Erythroblast (primary cell): Measurements from ENCODE around the gene ZNF581.

Experiments
- GATA1 ChIP-seq: IDR thresholded peaks from 2 replicates; pipeline ENCODE4 v1.6.1; 2011; ENCODE audit warnings: low read depth, mild to moderate bottlenecking, control low read depth, low read length, moderate library complexity
- POLR2A ChIP-seq: IDR thresholded peaks from 2 replicates; pipeline ENCODE4 v1.6.1; 2011; ENCODE audit warnings: mild to moderate bottlenecking, low read length

DNA sequence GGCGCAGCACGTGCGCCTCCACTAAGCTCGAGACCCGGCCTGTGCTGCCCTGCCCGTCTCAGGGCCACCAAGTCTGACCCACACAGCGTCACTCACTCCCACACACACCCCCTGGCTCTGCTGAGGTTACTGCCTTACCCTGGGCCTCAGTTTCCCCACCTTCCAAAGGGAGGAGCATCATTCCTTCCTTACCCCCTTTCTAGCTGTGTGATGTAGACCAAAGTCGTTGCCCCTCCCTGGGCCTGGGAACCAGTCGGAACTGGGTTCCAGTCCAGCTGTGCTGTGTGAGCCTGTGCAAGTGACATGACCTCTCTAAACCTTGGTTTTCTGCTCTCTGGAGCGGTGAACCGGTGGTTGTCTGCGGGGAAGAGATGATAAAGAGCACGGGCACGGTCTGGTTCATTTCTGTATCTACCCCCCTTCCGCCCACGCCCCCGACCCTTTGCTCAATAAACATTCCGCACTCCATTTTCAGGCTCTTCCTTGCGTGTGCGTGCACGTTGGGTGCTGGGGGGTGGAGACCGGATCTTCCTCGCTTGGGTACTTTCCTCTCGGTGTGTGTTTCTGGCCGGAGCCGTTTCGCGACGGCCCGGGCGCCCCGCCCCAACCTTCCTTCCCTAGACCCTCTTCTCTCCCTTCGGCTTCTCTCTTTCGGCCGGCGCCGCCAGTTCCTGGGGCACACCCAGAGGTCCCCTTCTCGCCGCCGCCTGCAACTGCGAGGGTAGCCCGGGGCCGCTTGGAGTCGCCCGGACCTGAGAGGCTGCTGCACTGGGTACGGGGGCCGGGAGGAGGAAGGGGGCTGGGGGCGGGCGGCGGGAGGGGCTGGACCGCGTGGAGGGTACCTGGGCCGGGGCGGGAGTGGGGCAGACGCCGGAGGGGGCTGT is at the start of gene ZNF581:
- TF ChIP-seq POLR2A (peak; percentile 70), GATA1 (no peak)
